Measurements from ENCODE around the gene DCLK1.

DNA sequence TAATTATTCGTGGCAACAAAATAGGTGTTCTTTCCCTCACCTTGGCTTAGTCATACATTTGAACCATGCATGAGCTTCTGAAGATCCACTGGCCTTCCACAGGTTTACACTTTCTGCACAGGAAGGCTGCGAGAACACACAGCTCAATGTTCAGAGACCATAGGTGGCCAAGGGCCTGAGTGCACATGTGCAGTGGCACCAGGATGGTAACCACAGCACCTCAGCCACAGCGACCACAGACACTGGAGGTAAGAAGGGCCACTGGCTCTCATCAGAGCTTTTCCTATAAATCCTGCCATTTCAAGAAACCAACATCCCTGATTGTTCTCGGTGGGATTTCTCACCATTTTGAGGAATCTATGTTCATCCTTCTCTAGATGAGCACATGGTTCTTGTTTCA is 1.6 kb downstream of the DCLK1 start:
- TF ChIP-seq, protein P1, sequence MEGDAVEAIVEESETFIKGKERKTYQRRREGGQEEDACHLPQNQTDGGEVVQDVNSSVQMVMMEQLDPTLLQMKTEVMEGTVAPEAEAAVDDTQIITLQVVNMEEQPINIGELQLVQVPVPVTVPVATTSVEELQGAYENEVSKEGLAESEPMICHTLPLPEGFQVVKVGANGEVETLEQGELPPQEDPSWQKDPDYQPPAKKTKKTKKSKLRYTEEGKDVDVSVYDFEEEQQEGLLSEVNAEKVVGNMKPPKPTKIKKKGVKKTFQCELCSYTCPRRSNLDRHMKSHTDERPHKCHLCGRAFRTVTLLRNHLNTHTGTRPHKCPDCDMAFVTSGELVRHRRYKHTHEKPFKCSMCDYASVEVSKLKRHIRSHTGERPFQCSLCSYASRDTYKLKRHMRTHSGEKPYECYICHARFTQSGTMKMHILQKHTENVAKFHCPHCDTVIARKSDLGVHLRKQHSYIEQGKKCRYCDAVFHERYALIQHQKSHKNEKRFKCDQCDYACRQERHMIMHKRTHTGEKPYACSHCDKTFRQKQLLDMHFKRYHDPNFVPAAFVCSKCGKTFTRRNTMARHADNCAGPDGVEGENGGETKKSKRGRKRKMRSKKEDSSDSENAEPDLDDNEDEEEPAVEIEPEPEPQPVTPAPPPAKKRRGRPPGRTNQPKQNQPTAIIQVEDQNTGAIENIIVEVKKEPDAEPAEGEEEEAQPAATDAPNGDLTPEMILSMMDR (IDR thresholded peaks at IDR 0.05): no peak
- no peak for TF ChIP-seq POLR2A (IDR thresholded peaks at IDR 0.05)
